Esophagus muscularis mucosa (tissue), 4 donors: ENCODE data around the gene SUSD6. TPM values are rescaled to one million over a fixed set of nuclear protein-coding genes. Genes with fewer than 3 reads are reported as not detected.

Experiments
- DNase-seq: peaks from one replicate; pipeline ENCODE4 v3.0.0-alpha.2; 2017; ENCODE audit errors: extremely low spot score
- H3K27ac ChIP-seq, 4 donors: fragments of 200-600 bp; sonication (generic); replicated peaks in 1 of 4; 1 replicate in 3 of 4; 2 replicates in 1 of 4; pipeline ENCODE4 v1.5.1; 2016 to 2019; ENCODE audit warnings: mild to moderate bottlenecking in 1 of 4
- H3K27me3 ChIP-seq, 4 donors: fragments of 200-600 bp; sonication (generic); one replicate each; pipeline versions ENCODE4 v1.5.1 to v1.6.0; 2016 to 2019
- H3K36me3 ChIP-seq, 4 donors: fragments of 200-600 bp; sonication (generic); one replicate each; pipeline ENCODE4 v1.5.1; 2016 to 2019
- H3K4me1 ChIP-seq, 4 donors: fragments of 200-600 bp; sonication (generic); one replicate each; pipeline ENCODE4 v1.5.1; 2016 to 2019
- H3K4me3 ChIP-seq, 4 donors: fragments of 200-600 bp; sonication (generic); 1 replicate in 2 of 4; 2 replicates in 2 of 4; pipeline ENCODE4 v1.5.1; 2016 to 2019; ENCODE audit warnings: mild to moderate bottlenecking in 4 of 4, moderate library complexity in 1 of 4
- H3K9me3 ChIP-seq, 4 donors: fragments of 200-600 bp; sonication (generic); 1 replicate in 3 of 4; 2 replicates in 1 of 4; pipeline ENCODE4 v1.5.1; 2016 to 2019
- EP300 ChIP-seq: sonication (generic); formaldehyde crosslinking; IDR thresholded peaks from one replicate; pipeline ENCODE4 v1.6.1; 2017; ENCODE audit warnings: antibody characterized with exemption
- POLR2A ChIP-seq: fragments of 450-650 bp; IDR thresholded peaks from one replicate; pipeline ENCODE4 v1.6.1; 2017; ENCODE audit warnings: antibody characterized with exemption, moderate library complexity, mild to moderate bottlenecking, low read depth
- POLR2AphosphoS5 ChIP-seq, 2 donors: sonication (generic); formaldehyde crosslinking; IDR thresholded peaks; one replicate each; pipeline ENCODE4 v1.6.1; 2017; ENCODE audit warnings: antibody characterized with exemption in 2 of 2
- WGBS: methylation state at CpG from one replicate; pipeline ENCODE4 v1.1.5; 2018; 5-methylcytosine and 5-hydroxymethylcytosine counted together
- intact Hi-C: fragments of 100-400 bp; cut with DNase I; formaldehyde crosslinking; loops from one replicate; pipeline ENCODE4 v1.15.1; 2023
- total RNA-seq, 4 donors: library from RNA; depleted of rRNA; stranded (reverse); fragments of >200 nt; gene quantifications; one replicate each; pipeline versions ENCODE4 v1.1.0 to v1.2.1, GENCODE V29; 2016
- TF ChIP-seq, protein P1 (sequence below), 3 experiments: fragments of 200-600 bp in 2 of 3; fragments of 450-650 bp in 1 of 3; sonication (generic) in 2 of 3; IDR thresholded peaks; one replicate each; pipeline ENCODE4 v1.5.1; 2017 to 2019; ENCODE audit warnings: antibody characterized with exemption in 3 of 3, mild to moderate bottlenecking in 2 of 3, moderate library complexity in 1 of 3

The SUSD6 gene
- total RNA-seq, 4 donors from 2014 or later: 21.2 to 89.5 (median 43.5) TPM

DNA sequence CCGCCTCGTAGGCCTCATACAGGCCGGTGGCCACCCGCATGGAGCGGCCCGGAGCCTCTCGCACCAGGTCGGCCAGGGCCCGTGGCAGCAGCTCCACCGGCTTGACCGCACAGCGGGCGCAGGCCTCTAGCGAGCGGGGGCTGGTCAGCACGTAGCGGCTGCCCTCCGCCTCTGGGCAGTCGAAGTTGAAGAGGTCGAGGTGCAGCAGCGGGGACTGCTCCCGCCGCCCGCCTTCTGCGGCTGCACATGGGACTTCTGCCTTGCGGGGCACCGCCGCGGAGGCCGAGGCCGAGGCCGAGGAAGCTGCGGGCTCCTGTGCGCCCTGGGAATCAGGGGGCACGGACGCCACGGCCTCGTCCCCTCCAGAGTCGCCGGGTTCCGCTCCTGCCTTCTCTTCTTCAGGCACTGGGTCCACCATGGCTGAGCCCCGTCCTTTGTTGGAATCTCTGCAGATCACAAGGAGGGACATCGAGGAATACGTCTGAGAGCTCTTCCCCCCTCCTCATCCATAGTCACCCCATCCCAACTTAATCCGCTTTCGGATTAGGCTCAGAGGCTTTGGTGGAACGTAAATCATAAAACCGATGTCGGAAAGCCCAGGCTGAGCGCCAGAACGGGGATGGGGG lies 38.1 kb upstream of the SUSD6 start:
- H3K9me3 ChIP-seq: no peaks in the 10 kb centered on the region
- TF ChIP-seq POLR2AphosphoS5 (IDR thresholded peaks at IDR 0.05) (no peak), EP300 (no peak), POLR2A (no peak)
- TF ChIP-seq, protein P1, sequence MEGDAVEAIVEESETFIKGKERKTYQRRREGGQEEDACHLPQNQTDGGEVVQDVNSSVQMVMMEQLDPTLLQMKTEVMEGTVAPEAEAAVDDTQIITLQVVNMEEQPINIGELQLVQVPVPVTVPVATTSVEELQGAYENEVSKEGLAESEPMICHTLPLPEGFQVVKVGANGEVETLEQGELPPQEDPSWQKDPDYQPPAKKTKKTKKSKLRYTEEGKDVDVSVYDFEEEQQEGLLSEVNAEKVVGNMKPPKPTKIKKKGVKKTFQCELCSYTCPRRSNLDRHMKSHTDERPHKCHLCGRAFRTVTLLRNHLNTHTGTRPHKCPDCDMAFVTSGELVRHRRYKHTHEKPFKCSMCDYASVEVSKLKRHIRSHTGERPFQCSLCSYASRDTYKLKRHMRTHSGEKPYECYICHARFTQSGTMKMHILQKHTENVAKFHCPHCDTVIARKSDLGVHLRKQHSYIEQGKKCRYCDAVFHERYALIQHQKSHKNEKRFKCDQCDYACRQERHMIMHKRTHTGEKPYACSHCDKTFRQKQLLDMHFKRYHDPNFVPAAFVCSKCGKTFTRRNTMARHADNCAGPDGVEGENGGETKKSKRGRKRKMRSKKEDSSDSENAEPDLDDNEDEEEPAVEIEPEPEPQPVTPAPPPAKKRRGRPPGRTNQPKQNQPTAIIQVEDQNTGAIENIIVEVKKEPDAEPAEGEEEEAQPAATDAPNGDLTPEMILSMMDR (IDR thresholded peaks at IDR 0.05): no peak
- no peak for DNase-seq
- H3K4me3 ChIP-seq: peak overlapping the region in 3 of 4 donors; percentile 17 to 62 (median 55)
- H3K4me1 ChIP-seq: peaks cover 28 to 43% (median 39%) of the 10 kb centered on the region in 4 donors
- no peak overlapping the region for H3K27ac ChIP-seq
- 39% methylated on average over 25 of the region's 51 CpGs for WGBS
- no peaks in the 10 kb centered on the region for H3K36me3 ChIP-seq
- peaks cover 0 to 95% (median 56%) of the 10 kb centered on the region in 4 donors for H3K27me3 ChIP-seq
- intact Hi-C loops: loop anchor here (5.0 kb wide), 1 partner anchor 36 kb away; no protein-coding TSS in a partner anchor

DNA sequence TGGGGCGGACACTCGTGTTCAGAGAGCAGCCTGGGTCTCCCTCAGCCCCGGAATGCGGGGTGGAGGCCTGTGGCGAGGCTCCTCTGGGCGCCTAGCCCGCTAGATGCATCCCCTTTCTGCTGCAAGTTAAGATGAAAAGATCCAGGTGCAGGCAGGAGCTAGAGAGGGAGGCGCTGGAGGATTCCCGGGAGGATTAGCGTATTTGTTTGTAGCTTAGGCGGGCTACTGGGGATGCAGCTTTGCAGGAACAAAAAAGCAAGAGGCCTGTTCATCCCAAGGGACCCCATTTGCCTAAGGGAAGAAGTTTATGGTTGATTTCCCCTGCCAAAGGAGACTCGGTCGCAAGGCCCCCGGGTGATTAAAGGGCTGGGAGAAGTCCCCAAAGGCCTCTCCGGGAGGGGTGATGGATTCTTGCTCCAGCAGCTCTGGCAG lies 37.5 kb upstream of the SUSD6 start:
- Histone ChIP-seq H3K36me3 (no peaks in the 10 kb centered on the region), H3K27me3 (peaks cover 0 to 95% (median 56%) of the 10 kb centered on the region in 4 donors), H3K4me1 (peaks cover 28 to 43% (median 39%) of the 10 kb centered on the region in 4 donors), H3K4me3 (peak overlapping the region; percentile 17 to 62 (median 45)), H3K9me3 (no peaks in the 10 kb centered on the region), H3K27ac (no peak overlapping the region)
- intact Hi-C loops: loop anchor here (5.0 kb wide), 1 partner anchor 37 kb away; no protein-coding TSS in a partner anchor
- no peak for DNase-seq
- TF ChIP-seq EP300 (no peak), POLR2A (no peak), POLR2AphosphoS5 (IDR thresholded peaks at IDR 0.05) (no peak)
- TF ChIP-seq, protein P1 (IDR thresholded peaks at IDR 0.05): no peak
- WGBS: 6% methylated on average over 14 of the region's 15 CpGs

DNA sequence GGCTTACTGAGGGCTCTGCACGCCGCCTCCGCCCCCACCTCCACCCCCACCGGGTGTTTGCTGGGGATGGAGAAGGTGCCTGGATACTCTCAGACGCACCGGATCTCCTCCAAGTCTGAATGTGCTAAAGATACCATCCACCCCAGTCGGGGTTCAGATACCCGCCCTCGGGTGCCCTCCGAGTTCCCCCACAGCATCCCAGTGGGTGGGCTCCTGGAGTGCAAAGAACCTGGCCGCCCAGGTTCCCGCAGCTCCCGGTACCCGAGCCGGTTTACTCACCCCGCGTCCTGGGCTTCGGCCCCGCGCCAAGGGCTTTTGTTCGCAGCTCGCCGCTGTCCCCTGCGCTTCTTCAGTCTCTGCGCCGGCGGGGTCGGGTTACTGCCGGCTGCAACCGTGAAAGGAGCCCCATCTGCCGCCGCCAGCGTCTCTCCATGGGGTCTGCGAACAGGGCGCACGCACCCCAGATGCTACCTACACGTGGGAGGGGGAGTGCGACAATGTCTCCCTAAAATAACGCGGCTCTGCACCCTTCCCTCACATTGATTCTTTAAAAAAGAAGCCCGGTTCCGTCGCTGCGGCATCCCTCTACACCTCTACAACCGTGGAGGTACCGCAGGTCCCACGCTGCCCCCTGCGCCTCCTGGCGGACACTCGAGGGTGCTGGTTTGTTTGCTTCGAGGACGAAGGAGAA lies 37.0 kb upstream of the SUSD6 start, which contains the start of gene CCDC177:
Gene CCDC177 (minus strand): TSS at position 609 of the 691 bp plus-strand sequence. CDS start 1,249 bp downstream, outside the sequence.
- no peak for TF ChIP-seq POLR2A
- TF ChIP-seq, protein P1 (IDR thresholded peaks at IDR 0.05): peak; percentile 62 to 79 (median 69)
- WGBS: under 1% methylated on average over 21 of the region's 52 CpGs
- no peak for DNase-seq
- peaks cover 0 to 94% (median 54%) of the 10 kb centered on the region in 4 donors for H3K27me3 ChIP-seq
- peaks cover 28 to 43% (median 39%) of the 10 kb centered on the region in 4 donors for H3K4me1 ChIP-seq
- no peak within 1 kb of the TSS for H3K27ac ChIP-seq
- peak within 1 kb of the TSS; percentile 17 to 62 (median 45) for H3K4me3 ChIP-seq
- no peaks in the 10 kb centered on the region for H3K9me3 ChIP-seq
- intact Hi-C loops: loop anchor here (5.0 kb wide), 1 partner anchor 37 kb away; no protein-coding TSS in a partner anchor
- H3K36me3 ChIP-seq: no peaks in the 10 kb centered on the region

DNA sequence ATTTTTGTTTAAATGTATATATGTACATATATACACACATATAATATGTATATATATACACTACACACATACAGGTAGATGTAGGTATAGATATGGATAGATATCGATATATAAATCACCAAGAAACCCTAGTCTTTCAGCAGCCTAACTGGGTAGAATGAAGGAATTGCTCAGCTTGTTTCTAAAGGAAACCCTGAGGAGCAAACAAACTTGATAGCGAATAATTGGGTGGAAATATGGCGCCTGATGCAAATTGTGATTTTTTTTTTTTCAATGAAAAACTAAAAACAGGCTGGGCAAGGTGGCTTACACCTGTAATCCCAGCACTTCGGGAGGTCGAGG lies 36.5 kb upstream of the SUSD6 start:
- WGBS: 51% methylated on average over 5 of the region's 5 CpGs
- Histone ChIP-seq H3K4me1 (peaks cover 28 to 43% (median 39%) of the 10 kb centered on the region in 4 donors), H3K27ac (no peak overlapping the region), H3K9me3 (no peaks in the 10 kb centered on the region), H3K4me3 (peak overlapping the region; percentile 17 to 62 (median 45)), H3K36me3 (no peaks in the 10 kb centered on the region), H3K27me3 (peaks cover 0 to 89% (median 51%) of the 10 kb centered on the region in 4 donors)
- DNase-seq: no peak
- TF ChIP-seq, protein P1 (IDR thresholded peaks at IDR 0.05): peak in 1 of 3 experiments; percentile 4
- TF ChIP-seq EP300: no peak
- intact Hi-C loops: loop anchor here (5.0 kb wide), 1 partner anchor 38 kb away; no protein-coding TSS in a partner anchor
